ENCODE data around the gene TMOD3. TPM values are rescaled to one million over a fixed set of nuclear protein-coding genes. Genes with fewer than 3 reads are reported as not detected.

TMOD3 gene
- total and polyA plus RNA-seq, 7 donors: 1.8 to 22.6 (median 7.4) TPM

- Histone ChIP-seq H3K27ac (no peak overlapping the region), H3K4me3 (no peak overlapping the region), H3K4me1 (peaks cover 7% of the 10 kb centered on the region), H3K36me3 (ENCODE audit: insufficient read depth in 1 of 2, low read depth in 1 of 2) (no peaks in the 10 kb centered on the region), H3K9me3 (no peaks in the 10 kb centered on the region), H3K27me3 (ENCODE audit: insufficient read depth in 3 of 3, low read length in 2 of 3) (no peaks in the 10 kb centered on the region)
- TF ChIP-seq, protein P1, sequence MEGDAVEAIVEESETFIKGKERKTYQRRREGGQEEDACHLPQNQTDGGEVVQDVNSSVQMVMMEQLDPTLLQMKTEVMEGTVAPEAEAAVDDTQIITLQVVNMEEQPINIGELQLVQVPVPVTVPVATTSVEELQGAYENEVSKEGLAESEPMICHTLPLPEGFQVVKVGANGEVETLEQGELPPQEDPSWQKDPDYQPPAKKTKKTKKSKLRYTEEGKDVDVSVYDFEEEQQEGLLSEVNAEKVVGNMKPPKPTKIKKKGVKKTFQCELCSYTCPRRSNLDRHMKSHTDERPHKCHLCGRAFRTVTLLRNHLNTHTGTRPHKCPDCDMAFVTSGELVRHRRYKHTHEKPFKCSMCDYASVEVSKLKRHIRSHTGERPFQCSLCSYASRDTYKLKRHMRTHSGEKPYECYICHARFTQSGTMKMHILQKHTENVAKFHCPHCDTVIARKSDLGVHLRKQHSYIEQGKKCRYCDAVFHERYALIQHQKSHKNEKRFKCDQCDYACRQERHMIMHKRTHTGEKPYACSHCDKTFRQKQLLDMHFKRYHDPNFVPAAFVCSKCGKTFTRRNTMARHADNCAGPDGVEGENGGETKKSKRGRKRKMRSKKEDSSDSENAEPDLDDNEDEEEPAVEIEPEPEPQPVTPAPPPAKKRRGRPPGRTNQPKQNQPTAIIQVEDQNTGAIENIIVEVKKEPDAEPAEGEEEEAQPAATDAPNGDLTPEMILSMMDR (IDR thresholded peaks at IDR 0.05): no peak
- no peak for ATAC-seq
- whole genome bisulfite sequencing, 3 donors: 91 to 100% (median 100%) methylated on average over 1 of the region's 1 CpG
- DNase-seq: no peak
- intact Hi-C loops (cut with DNase I): no loop called here
Measured at GRCh38 chr15:51855612-51856011, 26.2 kb downstream of the TMOD3 start.

DNA sequence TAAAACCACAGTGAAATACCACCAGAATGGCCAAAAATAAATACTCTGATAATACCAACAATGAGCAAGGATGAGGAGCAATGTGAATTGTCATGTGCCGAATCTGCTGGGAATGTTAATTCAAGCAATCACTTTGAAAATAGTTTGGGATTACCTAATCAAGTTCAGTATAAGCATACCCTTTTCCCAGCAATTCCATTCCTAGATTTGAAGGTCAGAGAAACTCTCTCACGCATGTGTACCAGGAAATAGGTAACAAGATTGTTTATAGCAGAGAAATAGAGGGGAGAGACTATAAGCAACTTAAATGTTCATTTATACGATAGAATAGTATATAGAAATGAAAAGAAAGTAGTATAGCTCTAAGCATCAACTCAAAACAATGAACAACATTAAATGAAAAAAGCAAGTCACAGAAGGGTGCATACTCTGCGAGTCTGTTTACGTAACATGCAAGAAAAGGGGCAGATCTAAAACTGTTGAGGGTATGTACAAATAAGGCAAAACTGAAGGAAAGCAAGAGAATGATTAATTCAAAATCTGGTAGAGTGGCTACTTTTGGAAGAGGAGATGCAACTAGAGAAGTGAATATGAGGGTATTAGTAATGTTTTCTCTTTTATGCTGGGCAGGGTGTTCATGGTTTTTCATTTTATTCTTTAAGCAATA, 27.4 kb downstream of the TMOD3 start:
- Histone ChIP-seq H3K27ac (no peak overlapping the region), H3K4me1 (peaks cover 7% of the 10 kb centered on the region), H3K4me3 (no peak overlapping the region), H3K9me3 (no peaks in the 10 kb centered on the region), H3K27me3 (ENCODE audit: insufficient read depth in 3 of 3, low read length in 2 of 3) (no peaks in the 10 kb centered on the region), H3K36me3 (ENCODE audit: insufficient read depth in 1 of 2, low read depth in 1 of 2) (no peaks in the 10 kb centered on the region)
- TF ChIP-seq, protein P1 (IDR thresholded peaks at IDR 0.05): no peak
- intact Hi-C loops (cut with DNase I): no loop called here
- DNase-seq (no peak), ATAC-seq (no peak)
- 90 to 93% (median 90%) methylated on average over 5 of the region's 5 CpGs for WGBS, 3 donors

DNA sequence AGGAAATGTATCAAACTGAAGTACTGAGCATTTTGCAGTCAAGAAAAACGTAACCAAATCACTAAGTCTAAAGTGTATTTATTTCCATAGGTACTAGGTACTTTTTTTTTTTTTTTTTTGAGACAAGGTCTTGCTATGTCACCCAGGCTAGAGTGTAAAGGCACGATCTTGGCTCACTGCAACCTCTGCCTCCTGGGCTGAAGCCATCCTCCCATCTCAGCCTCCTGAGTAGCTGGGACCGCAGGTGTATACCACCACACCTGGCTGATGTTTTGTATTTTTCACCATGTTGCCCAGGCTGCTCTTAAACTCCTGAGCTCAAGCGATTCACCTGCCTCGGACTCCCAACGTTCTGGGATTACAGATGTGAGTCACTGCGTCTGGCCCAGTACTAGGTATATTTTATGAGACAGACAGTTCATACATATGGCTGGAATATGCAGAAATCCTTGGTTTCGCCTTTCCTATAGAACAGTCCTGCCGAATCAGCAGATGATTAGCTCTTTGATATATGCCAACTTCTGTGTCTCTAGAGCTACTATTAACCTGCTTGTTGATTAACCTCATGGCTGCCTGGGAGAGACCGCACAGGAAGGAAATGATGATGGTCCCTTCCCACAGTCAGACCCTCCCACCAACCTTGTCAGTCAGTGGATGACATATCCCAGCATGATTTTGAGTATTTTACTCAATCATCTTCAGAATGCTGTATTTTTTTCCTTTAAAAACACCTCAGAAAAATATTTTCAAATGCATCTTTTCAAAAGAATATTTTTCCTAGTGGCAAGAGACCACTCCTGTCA, 32.3 kb downstream of the TMOD3 start:
- no peak for ATAC-seq
- Histone ChIP-seq H3K4me1 (peaks cover 4% of the 10 kb centered on the region), H3K9me3 (no peaks in the 10 kb centered on the region), H3K27me3 (ENCODE audit: insufficient read depth in 3 of 3, low read length in 2 of 3) (no peaks in the 10 kb centered on the region), H3K4me3 (no peak overlapping the region), H3K36me3 (ENCODE audit: insufficient read depth in 1 of 2, low read depth in 1 of 2) (peaks cover 4 to 18% of the 10 kb centered on the region in 2 donors), H3K27ac (no peak overlapping the region)
- DNase-seq: no peak
- intact Hi-C loops (cut with DNase I): no loop called here
- TF ChIP-seq, protein P1 (IDR thresholded peaks at IDR 0.05): no peak
- 86 to 88% (median 86%) methylated on average over 10 of the region's 10 CpGs for WGBS, 3 donors

DNA sequence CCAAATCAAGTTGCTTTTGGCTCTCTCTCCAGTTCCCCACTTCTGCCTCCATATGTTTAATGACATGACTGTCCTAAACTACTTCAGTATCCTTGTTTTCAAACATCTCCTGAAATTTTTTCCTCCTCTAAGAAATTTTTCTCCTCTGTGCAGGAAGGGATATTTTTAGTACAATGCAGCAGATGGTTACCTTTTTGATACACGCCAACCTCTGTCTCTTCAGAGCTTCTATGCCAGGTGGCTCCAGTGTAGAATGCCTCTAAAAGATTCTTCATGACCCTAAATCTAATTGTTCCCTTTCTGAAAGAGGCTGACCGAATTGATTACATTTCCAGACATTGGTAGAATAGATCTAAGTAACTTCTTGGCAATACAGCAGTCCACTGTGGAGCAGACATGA, 33.7 kb downstream of the TMOD3 start:
- no peaks in the 10 kb centered on the region for H3K9me3 ChIP-seq
- intact Hi-C loops (cut with DNase I): no loop called here
- TF ChIP-seq, protein P1 (IDR thresholded peaks at IDR 0.05): no peak
- DNase-seq (no peak), ATAC-seq (no peak)
- no peak overlapping the region for H3K4me3 ChIP-seq
- H3K4me1 ChIP-seq: no peaks in the 10 kb centered on the region
- WGBS, 3 donors: 79 to 87% (median 82%) methylated on average over 2 of the region's 2 CpGs
- H3K27ac ChIP-seq: no peak overlapping the region
- H3K27me3 ChIP-seq (ENCODE audit: insufficient read depth in 3 of 3, low read length in 2 of 3): no peaks in the 10 kb centered on the region
- H3K36me3 ChIP-seq (ENCODE audit: insufficient read depth in 1 of 2, low read depth in 1 of 2): peaks cover 7 to 24% of the 10 kb centered on the region in 2 donors
